Lung (tissue), 12 donors: ENCODE results near the gene KCNMA1. TPM values are rescaled to one million over a fixed set of nuclear protein-coding genes. Genes with fewer than 3 reads are reported as not detected.

ENCODE experiments used
- ATAC-seq: fragments of 200-7000 bp; cut with Tn5 transposase; one replicate; pipeline ENCODE4 v1.9.1; 2020; ENCODE audit warnings: moderate number of reproducible peaks; ENCODE audit not compliant: insufficient read depth, low FRiP score
- DNase-seq, 3 donors: peaks; one replicate each; pipeline ENCODE4 v3.0.0-alpha.2; 2013 to 2017
- H3K27ac ChIP-seq, 2 donors: one replicate each; pipeline ENCODE4 v1.5.1; 2013; ENCODE audit warnings: mild to moderate bottlenecking in 2 of 2, moderate library complexity in 2 of 2, control low read depth in 1 of 2, inconsistent platforms in 1 of 2, low read depth in 1 of 2, low read length in 1 of 2
- H3K27me3 ChIP-seq, 3 donors: one replicate each; pipeline ENCODE4 v1.5.1; 2013; ENCODE audit warnings: low read length in 2 of 3; ENCODE audit not compliant: control insufficient read depth in 3 of 3, insufficient read depth in 3 of 3
- H3K36me3 ChIP-seq, 4 donors: one replicate each; pipeline ENCODE4 v1.5.1; 2013; ENCODE audit warnings: low read length in 4 of 4, mild to moderate bottlenecking in 1 of 4, moderate library complexity in 1 of 4; ENCODE audit not compliant: control insufficient read depth in 4 of 4, insufficient read depth in 4 of 4
- H3K4me1 ChIP-seq, 5 donors: one replicate each; pipeline ENCODE4 v1.5.1; 2013; ENCODE audit warnings: low read length in 5 of 5, mild to moderate bottlenecking in 2 of 5, moderate library complexity in 1 of 5; ENCODE audit not compliant: control insufficient read depth in 5 of 5, insufficient read depth in 5 of 5
- H3K4me3 ChIP-seq: one replicate; pipeline ENCODE4 v1.5.1; 2013; ENCODE audit warnings: mild to moderate bottlenecking, control low read depth, moderate library complexity
- H3K9ac ChIP-seq, 2 donors: one replicate each; pipeline ENCODE4 v1.5.1; 2013; ENCODE audit warnings: low read length in 2 of 2, control low read depth in 1 of 2; ENCODE audit not compliant: insufficient read depth in 1 of 2
- H3K9me3 ChIP-seq, 4 donors: one replicate each; pipeline ENCODE4 v1.5.1; 2013; ENCODE audit warnings: low read length in 3 of 4, mild to moderate bottlenecking in 1 of 4, moderate library complexity in 1 of 4; ENCODE audit not compliant: control insufficient read depth in 4 of 4, insufficient read depth in 3 of 4
- CTCF ChIP-seq: IDR thresholded peaks from 2 replicates; pipeline ENCODE4 v1.5.1; 2012; ENCODE audit warnings: mild to moderate bottlenecking; ENCODE audit errors: control extremely low read depth, extremely low read depth
- WGBS, 2 donors: extraction: QIAGEN DNeasy Blood & Tissue Kit; methylation state at CpG; one replicate each; pipeline ENCODE4 v1.1.7; 2013; 5-methylcytosine and 5-hydroxymethylcytosine counted together
- polyA plus RNA-seq, 2 donors: library from polyadenylated mRNA; stranded (reverse); fragments of 200-250 nt; gene quantifications; one replicate each; pipeline ENCODE4 v1.2.1, GENCODE V29; 2013
- total RNA-seq, 2 donors: library from RNA; depleted of rRNA in 1 of 2; stranded (reverse); fragments of >200 nt in 1 of 2; gene quantifications; one replicate each; pipeline ENCODE4 v1.2.1, GENCODE V29; 2014 to 2021
- donor health status: control.
- donor health status: control.
- donor health status: Bipolar disorder and iron deficiency.
- donor health status: healthy.
- donor health status: DM: yes; HTN: yes; CAD: no.

Gene KCNMA1
- total and polyA plus RNA-seq, 4 donors = 3.8 to 13.0 (median 5.5) TPM

- Histone ChIP-seq H3K36me3 (no peaks in the 10 kb centered on the region), H3K4me3 (no peak overlapping the region), H3K27ac (no peak overlapping the region), H3K4me1 (no peaks in the 10 kb centered on the region), H3K9ac (no peak overlapping the region), H3K27me3 (peaks cover 0 to 11% (median 5%) of the 10 kb centered on the region in 3 donors), H3K9me3 (peaks cover 0 to 3% (median 0%) of the 10 kb centered on the region in 4 donors)
- 94 to 95% methylated on average over 4 of the region's 4 CpGs for WGBS, 2 donors
- no peak for TF ChIP-seq CTCF
- DNase-seq = no peak
- no peak for ATAC-seq
Measured at GRCh38 chr10:77268721-77269120, 368.9 kb downstream of the KCNMA1 start.

- TF ChIP-seq CTCF = no peak
- H3K27ac ChIP-seq = no peak overlapping the region
Measured at GRCh38 chr10:77267703-77268675, 369.6 kb downstream of the KCNMA1 start.

GRCh38 chr10:77266242-77266641 lies 371.4 kb downstream of the KCNMA1 start:
- Histone ChIP-seq H3K36me3 (no peaks in the 10 kb centered on the region), H3K9ac (no peak overlapping the region), H3K9me3 (peaks cover 0 to 3% (median 0%) of the 10 kb centered on the region in 4 donors), H3K27ac (no peak overlapping the region), H3K4me1 (no peaks in the 10 kb centered on the region), H3K27me3 (peaks cover 0 to 6% (median 0%) of the 10 kb centered on the region in 3 donors), H3K4me3 (no peak overlapping the region)
- TF ChIP-seq CTCF = no peak
- no peak for ATAC-seq
- no peak for DNase-seq
- WGBS, 2 donors = 66 to 90% methylated on average over 2 of the region's 2 CpGs

More at GRCh38 chr10:77267703-77268675, 369.6 kb downstream of the KCNMA1 start:
- H3K9ac ChIP-seq = no peak overlapping the region
- no peaks in the 10 kb centered on the region for H3K4me1 ChIP-seq
- ATAC-seq = no peak
- peaks cover 0 to 3% (median 0%) of the 10 kb centered on the region in 4 donors for H3K9me3 ChIP-seq
- H3K36me3 ChIP-seq = no peaks in the 10 kb centered on the region
- DNase-seq = no peak
- WGBS, 2 donors = 85% methylated on average over 8 of the region's 8 CpGs
- H3K4me3 ChIP-seq = no peak overlapping the region
- H3K27me3 ChIP-seq = peaks cover 0 to 9% (median 5%) of the 10 kb centered on the region in 3 donors
